Glomerular endothelial cell (primary cell): Measurements from ENCODE around the gene ALG9. TPM values are rescaled to one million over a fixed set of nuclear protein-coding genes. Genes with fewer than 3 reads are reported as not detected.
"Not testable (repeated sequence)": the region's sequence is repeated elsewhere in the genome, so short reads cannot be mapped to it uniquely, and the experiment has no call there.

Experiments used
- DNase-seq: peaks from one replicate; pipeline ENCODE4 v3.0.0-alpha.2; 2011; ENCODE audit warnings: low read depth, low spot score; ENCODE audit errors: extremely low read depth
- total RNA-seq: library from RNA; depleted of rRNA; stranded (reverse); fragments of >200 nt; gene quantifications from 2 replicates; pipeline ENCODE4 v1.2.3, GENCODE V29; 2015

ALG9 gene
- 22.7 and 29.3 TPM in 2 replicates for total RNA-seq

DNA sequence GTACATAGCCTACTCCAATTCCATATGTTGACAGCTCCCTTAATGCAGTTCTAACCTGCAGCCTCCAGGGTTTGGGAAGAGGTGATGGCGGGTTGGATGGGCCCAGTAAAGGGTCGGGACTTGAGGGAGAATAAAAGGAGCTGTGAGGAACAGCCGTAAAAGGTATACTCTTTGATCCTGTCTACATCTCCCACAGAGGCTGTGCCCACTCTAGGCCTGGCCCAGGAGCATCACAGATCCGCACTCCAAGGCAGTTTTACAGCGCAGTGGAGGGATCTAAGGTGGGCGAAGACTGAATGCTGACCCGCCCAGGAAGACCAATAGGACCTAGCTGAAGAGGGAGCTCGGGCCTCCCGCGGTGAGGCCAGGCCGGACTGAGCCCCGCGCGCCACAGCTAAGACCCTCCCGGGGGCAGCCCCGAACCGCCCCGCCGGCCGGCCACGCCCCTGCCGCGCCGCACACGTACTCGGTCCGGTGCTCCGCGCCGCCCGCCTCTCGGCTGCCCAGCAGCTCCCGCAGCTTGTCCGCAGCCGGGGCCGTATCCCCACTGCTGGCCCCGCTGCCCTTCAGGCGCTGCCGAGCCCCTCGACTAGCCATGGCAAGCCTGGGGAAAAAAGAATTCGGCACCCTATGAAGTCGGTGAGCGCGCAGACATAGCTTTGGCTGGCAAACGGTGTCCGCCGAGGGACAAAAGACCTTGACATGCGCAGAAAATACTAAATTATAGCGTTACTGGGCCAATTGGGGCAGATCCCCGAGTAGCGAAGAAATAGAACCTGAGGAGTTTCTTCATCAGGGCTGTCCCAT, at the start of gene ALG9:
Gene ALG9 (minus strand): TSS at position 696 of the 807 bp plus-strand sequence. CDS start 99 bp downstream, at position 597.
- no peak for DNase-seq

DNA sequence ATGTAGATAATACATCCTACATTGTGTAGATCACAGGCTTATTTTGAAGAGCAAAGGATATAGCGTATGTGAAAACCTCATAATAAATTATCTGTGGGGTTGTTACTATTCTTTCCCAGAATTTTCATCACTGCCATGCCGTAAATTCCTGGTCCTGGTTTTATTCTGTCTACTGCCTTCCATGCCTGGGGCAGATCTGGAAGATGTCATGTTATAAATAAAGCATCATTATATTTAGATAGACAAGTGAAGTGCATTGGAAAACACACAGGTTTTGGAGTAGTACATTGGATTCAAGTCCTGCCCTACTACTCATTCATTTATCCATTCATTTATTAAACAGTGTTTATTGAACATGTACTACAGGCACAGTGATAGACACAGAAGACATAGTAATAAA, 49.5 kb upstream of the ALG9 start:
- DNase-seq = no peak

DNA sequence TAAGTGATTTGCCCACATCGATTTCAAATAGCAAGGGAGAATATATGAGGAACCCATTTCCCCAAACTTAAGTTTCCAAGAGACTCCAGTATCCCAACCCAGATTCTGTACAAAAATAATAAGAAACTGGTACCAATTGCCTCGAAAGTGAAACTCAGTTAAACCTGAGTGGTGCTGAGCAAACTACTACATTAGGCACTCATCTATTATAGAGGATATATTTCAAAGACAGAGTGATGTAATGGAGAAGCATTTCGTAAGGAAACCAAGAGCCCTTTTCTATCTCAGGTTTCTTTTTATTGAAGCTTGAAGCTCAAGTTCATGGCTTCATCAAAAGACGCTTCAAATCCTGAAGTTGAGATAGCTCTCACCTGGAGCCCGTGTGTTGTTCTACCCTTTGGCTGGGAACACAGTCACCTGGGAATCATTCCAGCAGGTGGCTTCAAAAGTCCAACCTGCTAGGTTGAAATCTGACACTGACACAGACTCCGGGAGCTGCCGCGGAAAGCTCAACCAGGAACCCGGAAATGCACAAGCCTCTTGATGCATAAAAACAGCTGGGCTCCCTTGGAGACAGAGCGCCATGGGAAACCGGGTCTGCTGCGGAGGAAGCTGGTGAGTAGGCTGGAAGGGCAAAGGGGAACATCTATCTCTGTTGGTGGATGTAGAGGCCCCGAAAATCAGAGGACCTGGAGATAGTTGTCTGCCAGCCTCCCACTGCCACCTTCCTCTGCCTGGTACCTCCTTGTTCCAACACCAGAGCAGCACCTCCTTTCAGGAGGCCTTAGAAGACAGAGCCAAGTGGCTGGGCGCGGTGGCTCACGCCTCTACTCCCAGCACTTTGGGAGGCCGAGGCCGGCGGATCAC, 47.2 kb upstream of the ALG9 start, which contains the start of gene C11orf52:
Gene C11orf52 (plus strand): TSS at position 524 of the 867 bp plus-strand sequence. CDS start 60 bp downstream, at position 584.
- DNase-seq = no peak

DNA sequence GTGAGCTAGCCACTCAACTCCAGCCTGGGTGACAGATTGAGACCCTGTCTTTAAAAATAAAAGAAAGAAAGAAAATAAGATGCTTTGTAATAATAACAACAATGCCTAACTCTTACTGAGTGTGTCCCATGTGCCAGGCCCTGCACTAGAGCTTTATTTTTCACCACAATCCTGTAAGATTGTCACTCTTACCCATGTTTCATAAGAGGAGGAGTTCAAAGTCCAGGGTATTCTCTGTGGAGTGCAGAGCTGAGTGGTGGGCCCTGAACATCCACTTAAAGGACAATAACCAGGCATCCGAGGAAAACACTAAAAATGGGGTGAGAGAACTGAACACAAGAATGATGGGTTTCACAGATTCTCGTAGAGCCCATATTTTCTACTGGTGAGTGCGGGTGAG, 46.4 kb upstream of the ALG9 start:
- DNase-seq = no peak

DNA sequence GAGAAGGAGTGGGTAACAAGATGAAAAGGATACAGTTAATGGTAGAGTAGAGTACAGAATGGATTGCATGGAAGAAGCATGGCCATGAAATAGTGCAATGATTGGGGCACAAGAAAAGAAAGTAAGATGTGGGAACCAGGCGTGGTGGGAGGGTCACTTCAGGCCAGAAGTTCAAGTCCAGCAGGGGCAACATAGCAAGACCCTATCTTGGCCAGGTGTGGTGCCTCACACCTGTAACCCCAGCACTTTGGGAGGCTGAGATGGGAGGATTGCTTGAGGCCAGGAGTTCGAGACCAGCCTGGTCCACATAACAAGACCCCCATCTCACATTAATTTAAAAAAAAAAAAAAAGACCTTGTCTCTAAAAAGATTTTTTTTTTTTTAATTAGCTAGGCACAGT, 45.9 kb upstream of the ALG9 start:
- DNase-seq = no peak

DNA sequence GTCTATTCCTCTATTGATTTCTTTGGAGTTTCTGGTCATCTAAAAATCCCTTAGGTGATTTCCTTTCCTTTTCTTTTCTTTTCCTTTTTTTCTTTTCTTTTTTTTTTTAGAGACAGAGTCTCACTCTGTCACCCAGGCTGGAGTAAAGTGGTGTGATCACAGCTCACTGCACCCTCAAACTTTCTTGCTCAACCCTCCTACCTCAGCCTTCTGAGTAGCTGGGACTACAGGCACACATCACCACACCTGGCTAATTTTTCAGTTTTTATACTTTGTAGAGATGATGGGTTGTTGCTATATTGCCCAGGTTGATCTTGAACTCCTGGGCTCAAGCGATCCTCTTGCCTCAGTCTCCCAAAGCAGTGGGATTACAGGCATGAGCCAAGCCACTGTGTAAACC, 45.4 kb upstream of the ALG9 start:
- DNase-seq = no peak

DNA sequence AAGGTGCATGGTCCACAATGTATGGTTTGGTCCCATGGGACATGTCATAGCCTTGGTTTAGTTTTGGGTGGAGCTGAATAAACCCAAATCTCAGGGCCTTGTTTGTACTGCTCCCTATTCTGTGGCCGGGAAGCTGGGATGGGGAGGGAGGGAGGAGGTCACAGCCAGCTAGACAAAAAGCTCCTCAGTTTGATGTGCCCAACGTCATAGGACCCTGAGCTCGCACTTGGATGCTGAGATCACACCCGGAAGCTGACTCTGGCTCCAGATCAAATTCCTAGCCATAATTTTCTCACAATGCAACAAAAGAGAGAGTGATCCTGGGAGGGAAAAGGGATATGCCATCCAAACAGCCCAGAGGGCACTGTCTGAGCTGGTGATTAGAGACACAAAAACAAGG, 42.6 kb upstream of the ALG9 start:
- DNase-seq = no peak

- no peak for DNase-seq
Measured at GRCh38 chr11:111913031-111913861, 41.9 kb upstream of the ALG9 start.

- DNase-seq = no peak
Measured at GRCh38 chr11:111912535-111912934, 41.2 kb upstream of the ALG9 start, which contains the start of gene HSPB2. TSS of gene HSPB2 (plus strand) at chr11:111912734. CDS start at chr11:111912830, 96 bp downstream.

GRCh38 chr11:111911563-111912401, 40.4 kb upstream of the ALG9 start, which contains the start of gene CRYAB:
TSS of gene CRYAB (minus strand) at chr11:111911770. CDS start at chr11:111911724, 46 bp downstream.
- no peak for DNase-seq

GRCh38 chr11:111910676-111911562, 39.5 kb upstream of the ALG9 start:
- no peak for DNase-seq

DNA sequence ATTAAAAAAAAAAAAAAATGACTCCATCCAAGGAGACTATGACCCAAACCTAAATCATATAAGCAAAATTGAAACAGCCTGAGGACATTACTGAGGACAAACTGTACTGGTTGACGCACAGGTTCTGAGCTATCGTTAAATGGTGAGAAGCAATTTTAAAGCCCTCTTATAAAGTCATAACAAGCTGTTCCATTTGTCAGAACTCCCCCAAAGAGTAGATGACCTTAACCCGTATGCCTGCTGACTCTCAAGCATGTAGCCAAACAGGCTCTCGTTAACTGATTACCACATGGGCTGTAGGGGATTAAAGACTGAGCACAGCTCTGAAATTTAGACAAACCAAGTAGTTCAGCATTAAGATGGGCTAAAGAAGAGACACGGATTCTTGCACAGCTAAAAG, 38.0 kb upstream of the ALG9 start:
- DNase-seq = no peak

GRCh38 chr11:111908639-111909305, 37.4 kb upstream of the ALG9 start:
- no peak for DNase-seq

- no peak for DNase-seq
Measured at GRCh38 chr11:111906680-111907079, 35.3 kb upstream of the ALG9 start.

DNA sequence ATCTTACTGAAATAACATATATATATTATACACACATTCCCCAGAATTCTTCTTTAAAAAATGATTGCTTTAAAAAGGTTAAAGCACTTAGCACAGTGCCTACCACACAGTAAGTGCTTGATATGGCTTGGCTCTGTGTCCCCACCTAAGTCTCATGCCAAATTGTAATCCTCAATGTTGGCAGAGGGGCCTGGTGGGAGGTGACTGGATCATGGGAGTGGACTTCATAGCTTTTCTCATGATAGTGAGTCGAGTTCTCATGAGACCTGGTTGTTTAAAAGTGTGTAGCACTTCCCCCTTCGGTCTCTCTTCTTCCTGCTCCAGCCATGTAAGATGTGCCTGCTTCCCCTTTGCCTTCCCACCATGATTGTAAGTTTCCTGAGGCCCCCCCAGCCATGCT, 34.0 kb upstream of the ALG9 start:
- DNase-seq = no peak

DNA sequence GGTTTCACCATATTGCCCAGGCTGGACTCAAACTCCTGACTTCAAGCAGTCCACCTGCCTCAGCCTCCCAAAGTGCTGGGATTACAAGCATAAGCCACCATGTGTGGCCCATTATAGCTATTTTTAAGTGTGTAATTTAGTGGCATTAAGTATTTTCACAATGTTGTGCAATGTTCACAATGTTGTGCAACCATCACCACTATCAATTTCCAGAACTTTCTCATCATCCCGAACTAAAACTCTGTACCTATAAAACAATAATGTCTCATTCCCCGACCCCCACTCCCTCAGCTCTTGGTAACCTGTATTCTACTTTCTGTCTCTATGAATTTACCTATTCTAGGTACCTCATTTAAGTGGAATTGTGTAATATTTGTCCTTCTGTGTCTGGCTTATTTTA, 15.5 kb upstream of the ALG9 start:
- DNase-seq = no peak

DNA sequence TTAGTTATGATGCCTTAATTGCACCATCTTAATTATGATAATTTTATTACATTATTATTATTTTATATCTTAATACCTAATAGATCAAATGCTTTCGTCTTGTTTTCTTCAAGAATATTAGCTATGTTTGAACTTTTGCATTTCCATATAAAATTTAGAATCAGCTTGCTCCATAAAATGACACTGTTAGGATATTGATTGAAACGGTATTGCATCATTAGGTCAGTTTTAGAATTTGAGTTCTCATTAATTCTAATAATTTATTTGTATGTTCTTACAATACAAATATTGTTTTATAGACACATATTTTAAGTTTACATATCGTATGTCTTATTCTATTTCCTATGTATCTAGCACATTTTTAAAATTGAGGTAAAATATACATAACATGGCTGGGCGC, 14.7 kb upstream of the ALG9 start:
- DNase-seq = no peak

DNA sequence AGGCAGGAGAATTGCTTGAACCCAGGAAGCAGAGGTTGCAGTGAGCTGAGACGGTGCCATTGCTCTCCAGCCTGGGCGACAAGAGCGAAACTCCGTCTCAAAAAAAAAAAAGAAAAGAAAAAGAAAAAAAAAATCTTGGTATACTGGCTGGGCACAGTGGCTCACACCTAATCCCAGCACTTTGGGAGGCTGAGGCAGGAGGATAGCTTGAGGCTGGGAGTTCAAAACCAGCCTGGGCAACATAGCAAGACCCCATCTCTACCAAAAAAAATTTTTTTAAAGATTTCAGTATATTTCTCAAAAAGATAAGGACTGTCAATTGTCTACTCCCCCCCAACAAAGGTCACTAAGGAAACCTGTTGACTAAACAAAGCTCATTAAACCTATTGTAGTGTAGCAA, 13.7 kb upstream of the ALG9 start:
- DNase-seq = not testable (repeated sequence)
